ENCODE measurements around the gene MEX3D. TPM values are rescaled to one million over a fixed set of nuclear protein-coding genes. Genes with fewer than 3 reads are reported as not detected.

MEX3D gene
- total RNA-seq, 2 donors from 2014 or later = 18.8 to 21.8 TPM

DNA sequence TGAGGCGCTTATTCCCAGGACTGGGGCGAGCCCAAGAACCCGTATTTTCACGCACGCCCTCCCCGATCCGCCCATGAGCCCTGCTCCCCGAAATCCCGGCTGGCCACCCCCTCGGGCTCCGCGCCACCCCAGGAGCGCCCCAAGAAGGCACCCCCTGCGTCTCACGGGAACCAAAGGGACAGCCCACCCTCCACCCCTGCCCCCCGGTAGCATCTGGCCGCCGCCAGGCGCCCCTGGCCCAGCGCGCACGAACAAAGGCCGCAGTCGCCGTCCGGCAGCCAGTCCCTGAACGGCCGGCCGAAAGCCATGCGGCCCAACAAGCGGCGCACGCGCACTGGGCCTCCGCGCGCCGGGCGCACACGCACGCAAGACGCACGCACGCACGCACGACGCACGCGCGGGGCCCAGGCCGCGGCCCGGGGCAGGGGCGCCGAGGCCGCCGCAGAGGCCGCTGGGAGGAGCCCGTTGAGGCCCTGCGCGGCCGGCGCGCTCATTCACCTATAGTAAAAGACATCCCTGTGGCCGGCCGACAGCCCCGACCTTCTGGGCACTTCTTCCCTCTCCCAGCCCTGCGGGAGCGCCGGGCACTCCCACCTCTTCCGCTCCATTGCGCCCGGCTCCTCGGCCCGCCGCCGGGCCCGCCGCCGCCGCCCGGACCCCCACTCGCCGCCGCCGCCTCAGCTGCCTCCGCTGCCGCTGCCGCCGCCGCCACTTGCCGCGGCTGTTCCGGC, 24.1 kb upstream of the MEX3D start:
- Histone ChIP-seq H3K9me3 (no peaks in the 10 kb centered on the region), H3K27ac (peak overlapping the region; percentile 92 to 98 (median 93)), H3K36me3 (replicated peaks in 1 of 2; ENCODE audit: insufficient read depth in 1 of 2, low read depth in 2 of 2) (peaks cover 1 to 2% of the 10 kb centered on the region in 2 donors), H3K27me3 (no peaks in the 10 kb centered on the region), H3K4me1 (peaks cover 29% of the 10 kb centered on the region), H3K4me3 (peak overlapping the region; percentile 66 to 96)
- DNase-seq (peak; percentile 88 to 92 (median 90)), ATAC-seq (peak; percentile 89)
- TF ChIP-seq POLR2A (IDR thresholded peaks at IDR 0.05) = peak; percentile 66 to 82 (median 78)
- TF ChIP-seq, protein P1, sequence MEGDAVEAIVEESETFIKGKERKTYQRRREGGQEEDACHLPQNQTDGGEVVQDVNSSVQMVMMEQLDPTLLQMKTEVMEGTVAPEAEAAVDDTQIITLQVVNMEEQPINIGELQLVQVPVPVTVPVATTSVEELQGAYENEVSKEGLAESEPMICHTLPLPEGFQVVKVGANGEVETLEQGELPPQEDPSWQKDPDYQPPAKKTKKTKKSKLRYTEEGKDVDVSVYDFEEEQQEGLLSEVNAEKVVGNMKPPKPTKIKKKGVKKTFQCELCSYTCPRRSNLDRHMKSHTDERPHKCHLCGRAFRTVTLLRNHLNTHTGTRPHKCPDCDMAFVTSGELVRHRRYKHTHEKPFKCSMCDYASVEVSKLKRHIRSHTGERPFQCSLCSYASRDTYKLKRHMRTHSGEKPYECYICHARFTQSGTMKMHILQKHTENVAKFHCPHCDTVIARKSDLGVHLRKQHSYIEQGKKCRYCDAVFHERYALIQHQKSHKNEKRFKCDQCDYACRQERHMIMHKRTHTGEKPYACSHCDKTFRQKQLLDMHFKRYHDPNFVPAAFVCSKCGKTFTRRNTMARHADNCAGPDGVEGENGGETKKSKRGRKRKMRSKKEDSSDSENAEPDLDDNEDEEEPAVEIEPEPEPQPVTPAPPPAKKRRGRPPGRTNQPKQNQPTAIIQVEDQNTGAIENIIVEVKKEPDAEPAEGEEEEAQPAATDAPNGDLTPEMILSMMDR (IDR thresholded peaks at IDR 0.05) = peak in 1 of 7 experiments; percentile 22
- intact Hi-C loops (cut with DNase I) = no loop called here
- 0% methylated on average over 8 to 90 of the region's 94 CpGs for WGBS, 2 donors

DNA sequence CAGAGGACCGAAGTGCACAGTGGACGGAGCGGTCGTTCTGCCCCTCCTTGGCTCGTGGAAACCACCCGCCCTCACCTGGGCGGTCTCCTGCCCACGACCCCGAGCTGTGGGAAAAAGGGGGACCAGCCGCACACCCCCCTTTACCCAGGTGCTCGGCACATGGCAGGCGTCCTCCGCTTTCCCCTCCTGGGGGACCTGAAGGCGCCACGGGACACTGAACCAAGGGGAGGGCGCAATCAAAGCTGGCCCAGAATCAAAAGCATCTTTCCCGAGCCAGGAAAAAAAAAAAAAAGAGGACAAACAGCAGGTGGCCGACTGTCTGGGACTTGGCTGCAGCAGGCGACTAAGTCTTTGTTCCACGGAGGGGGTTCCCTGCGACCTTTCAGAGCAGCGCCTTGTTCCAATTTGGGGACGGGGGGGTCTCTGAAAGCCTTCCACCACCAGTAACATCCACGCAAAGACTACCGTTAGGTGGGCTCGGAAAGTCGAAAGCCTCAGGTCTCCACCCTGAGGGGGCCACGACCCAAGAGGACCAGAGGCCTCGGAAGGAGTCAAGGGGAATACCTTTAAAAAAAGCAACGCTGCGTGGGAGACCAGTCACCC, 23.4 kb upstream of the MEX3D start:
- no peak for TF ChIP-seq POLR2A (IDR thresholded peaks at IDR 0.05)
- TF ChIP-seq, protein P1 (IDR thresholded peaks at IDR 0.05) = no peak
- ATAC-seq (no peak), DNase-seq (peak in 3 of 4 donors; percentile 26 to 40 (median 29))
- H3K9me3 ChIP-seq = no peaks in the 10 kb centered on the region
- intact Hi-C loops (cut with DNase I) = no loop called here
- WGBS, 2 donors = 0 to 2% methylated on average over 27 to 29 of the region's 31 CpGs
- peak overlapping the region; percentile 92 to 98 (median 93) for H3K27ac ChIP-seq
- H3K36me3 ChIP-seq (replicated peaks in 1 of 2; ENCODE audit: insufficient read depth in 1 of 2, low read depth in 2 of 2) = no peaks in the 10 kb centered on the region
- peaks cover 29% of the 10 kb centered on the region for H3K4me1 ChIP-seq
- H3K4me3 ChIP-seq = peak overlapping the region; percentile 66 to 96
- no peaks in the 10 kb centered on the region for H3K27me3 ChIP-seq

DNA sequence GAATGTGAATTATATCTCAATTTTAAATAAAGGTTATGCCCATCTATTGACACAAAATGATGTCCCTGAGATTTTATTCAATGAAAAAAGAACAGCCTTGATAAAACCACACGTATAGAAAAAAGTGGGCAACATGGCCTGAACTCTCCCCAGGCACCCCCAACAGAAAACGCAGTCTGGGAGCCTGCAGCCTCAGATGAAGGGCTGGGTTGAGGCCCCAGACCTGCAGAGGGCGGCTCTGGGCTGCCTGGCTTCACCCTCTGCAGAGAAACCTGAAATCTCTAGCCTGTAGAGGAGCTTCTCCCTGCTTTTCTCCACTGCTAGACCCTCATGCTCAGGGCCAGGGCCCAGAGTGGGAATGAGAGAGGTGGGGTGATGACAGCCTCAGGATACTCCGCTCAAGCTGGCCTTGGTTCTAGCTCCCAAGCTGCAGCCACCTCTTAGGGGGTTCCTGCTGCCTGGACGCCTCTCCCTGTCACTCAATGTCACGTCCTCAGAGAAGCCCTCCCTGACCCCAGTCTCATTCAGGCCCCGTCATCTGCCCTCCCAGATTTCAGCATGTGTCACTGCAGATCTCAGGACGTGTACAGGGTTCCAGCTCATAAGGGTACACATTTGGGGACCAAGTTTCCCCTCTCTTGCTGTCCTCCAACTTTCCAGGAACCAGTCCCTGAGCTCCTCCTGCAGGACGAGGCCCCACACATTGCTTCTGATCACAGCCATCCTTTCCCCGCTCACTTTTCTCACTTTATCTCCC, 22.7 kb upstream of the MEX3D start:
- Histone ChIP-seq H3K4me3 (no peak overlapping the region), H3K36me3 (replicated peaks in 1 of 2; ENCODE audit: insufficient read depth in 1 of 2, low read depth in 2 of 2) (no peaks in the 10 kb centered on the region), H3K27me3 (no peaks in the 10 kb centered on the region), H3K27ac (peak overlapping the region in 3 of 4 donors; percentile 92 to 93 (median 93)), H3K4me1 (peaks cover 29% of the 10 kb centered on the region), H3K9me3 (no peaks in the 10 kb centered on the region)
- DNase-seq = no peak
- TF ChIP-seq, protein P1 (IDR thresholded peaks at IDR 0.05) = no peak
- TF ChIP-seq POLR2A (IDR thresholded peaks at IDR 0.05) = no peak
- no peak for ATAC-seq
- intact Hi-C loops (cut with DNase I) = no loop called here
- 35 to 39% methylated on average over 10 of the region's 10 CpGs for WGBS, 2 donors

DNA sequence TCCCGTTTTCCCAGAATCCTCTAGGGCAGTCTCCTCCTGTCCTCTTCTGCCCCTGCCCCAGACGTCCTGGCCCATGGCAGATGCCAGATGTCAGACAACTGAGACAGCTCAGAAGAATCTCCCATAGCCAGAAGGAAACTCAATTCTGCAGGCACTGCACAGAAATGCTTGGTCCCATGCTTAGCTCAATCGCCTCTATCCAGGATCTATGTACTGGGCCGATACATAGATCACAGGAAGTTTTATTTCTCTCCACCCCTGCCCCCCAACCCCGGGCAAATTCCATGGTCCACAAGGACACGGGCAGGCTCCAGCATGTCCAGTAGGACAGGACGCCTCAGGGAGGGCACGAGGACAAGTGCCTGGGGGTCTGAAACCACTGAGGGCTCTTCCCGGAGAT, 19.7 kb upstream of the MEX3D start:
- H3K4me3 ChIP-seq = no peak overlapping the region
- peaks cover 0 to 2% of the 10 kb centered on the region in 2 donors for H3K36me3 ChIP-seq (replicated peaks in 1 of 2; ENCODE audit: insufficient read depth in 1 of 2, low read depth in 2 of 2)
- intact Hi-C loops (cut with DNase I) = no loop called here
- WGBS, 2 donors = 54 to 72% methylated on average over 8 to 9 of the region's 9 CpGs
- no peaks in the 10 kb centered on the region for H3K9me3 ChIP-seq
- DNase-seq (no peak), ATAC-seq (no peak)
- H3K27me3 ChIP-seq = no peaks in the 10 kb centered on the region
- no peak overlapping the region for H3K27ac ChIP-seq
- peaks cover 21% of the 10 kb centered on the region for H3K4me1 ChIP-seq
- no peak for TF ChIP-seq POLR2A (IDR thresholded peaks at IDR 0.05)
- TF ChIP-seq, protein P1 (IDR thresholded peaks at IDR 0.05) = no peak

All from body of pancreas (tissue), 4 donors.